ENCODE results near the gene SCYL1.
"Not testable (repeated sequence)": the region's sequence is repeated elsewhere in the genome, so short reads cannot be mapped to it uniquely, and the experiment has no call there.

SCYL1 gene

GRCh38 chr11:65563601-65564000 is 38.7 kb downstream of the SCYL1 start:
- FAIRE-seq (no peak), DNase-seq (ENCODE audit: extremely low spot score, insufficient read length, low read depth) (no peak)

GRCh38 chr11:65564879-65565559 is 40.1 kb downstream of the SCYL1 start:
- DNase-seq (ENCODE audit: extremely low spot score, insufficient read length, low read depth); FAIRE-seq: not testable (repeated sequence)

GRCh38 chr11:65565624-65566453 is 41.0 kb downstream of the SCYL1 start:
- FAIRE-seq (no peak), DNase-seq (ENCODE audit: extremely low spot score, insufficient read length, low read depth) (no peak)

DNA sequence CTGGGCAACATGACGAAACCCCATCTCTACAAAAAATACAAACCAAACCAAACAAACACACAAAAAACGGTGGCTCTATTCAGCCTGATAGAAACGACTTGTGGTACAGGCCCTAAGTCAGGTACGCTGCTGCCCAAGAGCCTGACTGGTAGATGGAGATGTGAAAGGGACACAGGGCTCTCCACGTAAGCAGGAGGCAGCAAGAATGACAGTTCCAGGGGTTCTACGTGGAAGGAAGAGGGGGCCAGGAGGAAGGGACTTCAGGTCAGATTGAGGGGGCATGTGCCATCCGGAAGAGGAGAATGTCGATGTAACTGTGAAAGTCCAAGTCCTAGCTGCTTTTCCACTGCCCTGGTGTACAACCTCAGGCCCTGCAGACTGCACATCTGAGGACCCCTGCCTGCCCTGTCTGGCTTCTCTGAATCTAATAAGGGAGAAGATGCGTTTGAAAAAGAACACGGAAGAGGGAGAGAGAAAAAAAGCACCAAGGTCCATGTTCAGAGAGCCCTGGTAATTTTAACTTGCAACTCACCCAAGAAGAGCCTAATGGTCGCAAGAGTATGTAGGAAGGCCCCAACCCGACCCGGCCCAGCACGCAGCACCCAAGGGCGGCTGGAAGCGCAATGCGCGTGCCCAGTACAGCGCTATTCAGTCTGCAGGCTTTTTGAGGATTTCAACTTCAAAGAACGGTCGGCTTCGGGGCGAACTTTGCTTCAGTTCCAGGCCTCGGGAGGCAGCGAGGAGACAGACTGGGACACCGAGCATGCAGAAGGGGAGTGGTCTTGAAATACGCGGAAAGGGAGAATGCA is 44.5 kb downstream of the SCYL1 start:
- FAIRE-seq: no peak
- no peak for DNase-seq (ENCODE audit: extremely low spot score, insufficient read length, low read depth)

- peak; percentile 96 for FAIRE-seq
- peak; percentile 91 for DNase-seq (ENCODE audit: extremely low spot score, insufficient read length, low read depth)
Measured at GRCh38 chr11:65569973-65570918, 45.4 kb downstream of the SCYL1 start, which contains the start of gene ZNRD2. ZNRD2 (plus strand) TSS chr11:65570477; CDS start chr11:65570492, 15 bp downstream.

GRCh38 chr11:65571420-65571819 is 46.5 kb downstream of the SCYL1 start:
- DNase-seq (ENCODE audit: extremely low spot score, insufficient read length, low read depth) (no peak), FAIRE-seq (no peak)

- FAIRE-seq: no peak
- no peak for DNase-seq (ENCODE audit: extremely low spot score, insufficient read length, low read depth)
Measured at GRCh38 chr11:65571940-65572339, 47.1 kb downstream of the SCYL1 start.

DNA sequence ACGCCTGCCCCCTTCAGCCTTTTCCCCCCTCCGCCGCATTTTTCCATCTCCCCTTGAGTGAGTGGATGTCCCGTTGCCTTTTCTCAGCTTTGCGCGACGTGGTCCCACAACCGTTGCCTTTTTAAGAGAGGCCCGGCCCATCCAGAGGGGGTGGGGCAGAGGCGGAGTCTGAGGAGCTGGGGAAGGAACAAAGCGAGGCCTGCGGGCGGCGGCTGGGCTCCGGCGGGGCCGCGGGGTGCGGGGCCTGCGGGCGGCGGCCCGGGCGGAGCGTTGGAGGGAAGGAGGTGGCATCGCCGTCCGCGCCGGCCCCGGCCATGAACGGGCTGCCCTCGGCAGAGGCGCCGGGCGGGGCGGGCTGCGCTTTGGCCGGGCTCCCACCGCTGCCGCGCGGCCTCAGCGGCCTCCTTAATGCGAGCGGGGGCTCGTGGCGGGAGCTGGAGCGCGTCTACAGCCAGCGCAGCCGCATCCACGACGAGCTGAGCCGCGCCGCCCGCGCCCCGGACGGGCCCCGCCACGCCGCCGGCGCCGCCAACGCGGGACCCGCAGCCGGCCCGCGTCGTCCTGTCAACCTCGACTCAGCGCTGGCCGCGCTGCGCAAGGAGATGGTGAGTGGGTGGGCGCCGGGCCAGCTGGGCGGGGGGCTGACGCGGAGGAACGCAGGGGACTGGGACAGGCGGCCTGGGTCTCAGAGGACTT is 47.6 kb downstream of the SCYL1 start, which contains the start of gene FAM89B:
FAM89B (plus strand) TSS at position 183 of the 696 bp plus-strand sequence; CDS start at position 315, 132 bp downstream.
- DNase-seq (ENCODE audit: extremely low spot score, insufficient read length, low read depth): no peak
- FAIRE-seq: no peak

DNA sequence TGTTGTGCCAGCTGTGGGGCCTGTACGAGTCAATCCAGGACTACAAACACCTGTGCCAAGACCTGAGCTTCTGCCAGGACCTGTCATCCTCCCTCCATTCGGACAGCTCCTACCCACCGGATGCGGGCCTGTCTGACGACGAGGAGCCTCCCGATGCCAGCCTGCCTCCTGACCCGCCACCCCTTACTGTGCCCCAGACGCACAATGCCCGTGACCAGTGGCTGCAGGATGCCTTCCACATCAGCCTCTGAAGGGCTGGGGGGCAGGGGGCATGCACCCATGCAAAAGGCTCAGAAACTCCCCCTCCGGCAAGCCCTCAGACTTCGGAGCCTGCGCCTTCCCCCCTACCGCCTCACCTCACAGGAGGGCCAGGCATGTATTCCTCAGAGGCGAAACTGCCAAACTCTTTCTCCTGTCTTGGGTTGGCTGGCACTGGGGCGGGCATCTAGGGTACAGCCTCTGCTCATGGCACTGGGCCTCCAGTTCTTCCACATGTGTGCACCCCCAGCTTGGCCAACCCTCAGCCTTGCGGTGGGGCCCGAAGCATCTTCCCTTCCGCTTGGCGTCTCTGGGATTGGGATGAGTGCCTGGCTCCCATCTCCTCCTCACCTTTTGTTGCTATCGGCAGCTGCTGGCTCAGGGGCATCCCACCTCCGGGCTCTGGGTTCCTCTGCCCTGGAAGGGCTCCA is 48.7 kb downstream of the SCYL1 start:
- DNase-seq (ENCODE audit: extremely low spot score, insufficient read length, low read depth): no peak

GRCh38 chr11:65574109-65574810 is 49.4 kb downstream of the SCYL1 start:
- peak; percentile 92 for FAIRE-seq
- peak; percentile 85 for DNase-seq (ENCODE audit: extremely low spot score, insufficient read length, low read depth)

More for the DNA sequence above, 48.7 kb downstream of the SCYL1 start:
- no peak for FAIRE-seq

- DNase-seq (ENCODE audit: extremely low spot score, insufficient read length, low read depth) (no peak), FAIRE-seq (peak; percentile 45)
Measured at GRCh38 chr11:65574811-65575567, 50.1 kb downstream of the SCYL1 start.

DNA sequence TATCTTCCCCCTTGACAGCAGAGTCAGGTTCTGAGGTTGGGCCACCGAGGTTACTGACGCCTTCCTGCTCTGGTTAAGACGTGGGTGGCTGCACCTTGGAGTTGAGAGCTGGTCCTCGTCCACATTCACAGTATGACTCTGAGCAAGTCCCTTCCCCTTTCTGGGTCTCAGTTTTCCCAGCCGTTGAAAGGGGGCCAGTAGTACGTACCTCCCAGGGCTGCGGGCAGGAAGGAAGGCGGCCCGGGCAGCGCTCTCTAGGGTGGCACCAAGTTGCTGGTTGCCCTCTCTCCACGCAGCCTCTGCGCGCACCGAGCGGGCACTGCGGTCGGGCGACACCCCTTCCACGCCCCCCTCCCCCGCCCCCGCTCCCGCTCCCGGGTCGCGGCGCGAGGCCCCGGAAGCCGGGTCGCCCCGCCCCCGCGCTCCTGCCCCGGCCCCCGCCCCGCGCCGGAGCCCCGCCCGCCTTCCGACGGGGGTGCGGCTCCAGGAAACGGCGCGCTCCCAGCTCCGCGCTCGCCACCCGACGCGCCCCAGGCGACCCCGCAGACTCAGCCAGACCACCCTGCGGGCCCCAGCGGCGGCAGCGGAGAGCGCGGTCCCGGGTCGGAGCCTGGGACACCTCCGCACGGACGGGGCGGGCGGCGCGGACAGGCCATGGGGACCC is 50.8 kb downstream of the SCYL1 start, which contains the start of gene EHBP1L1:
EHBP1L1 (plus strand) TSS at position 486 of the 664 bp plus-strand sequence. CDS start 250 bp downstream, outside the sequence.
- DNase-seq (ENCODE audit: extremely low spot score, insufficient read length, low read depth) (peak; percentile 71), FAIRE-seq (peak; percentile 91)

- no peak for DNase-seq (ENCODE audit: extremely low spot score, insufficient read length, low read depth)
- no peak for FAIRE-seq
Measured at GRCh38 chr11:65576232-65576866, 51.5 kb downstream of the SCYL1 start.

- DNase-seq (ENCODE audit: extremely low spot score, insufficient read length, low read depth) (no peak), FAIRE-seq (peak; percentile 68)
Measured at GRCh38 chr11:65576867-65577755, 52.2 kb downstream of the SCYL1 start.

DNA sequence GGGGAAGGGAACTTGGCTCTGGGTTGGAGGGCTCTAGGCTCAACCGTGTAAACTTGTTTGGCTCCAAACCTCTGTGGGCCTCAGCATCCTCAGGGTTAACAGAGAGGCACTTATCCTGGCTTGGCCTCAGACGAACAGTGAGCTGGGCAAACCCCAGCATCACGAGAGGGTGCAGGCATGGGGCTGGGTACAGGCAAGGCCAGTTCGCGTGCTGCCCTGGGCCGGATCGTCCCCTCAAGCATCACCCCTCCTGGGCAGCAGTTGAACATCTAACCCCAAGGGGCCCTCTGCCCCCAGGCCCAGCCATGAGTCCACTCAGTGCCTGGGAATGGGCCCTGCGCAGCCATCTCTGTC is 52.9 kb downstream of the SCYL1 start:
- no peak for DNase-seq (ENCODE audit: extremely low spot score, insufficient read length, low read depth)
- no peak for FAIRE-seq
